H1 (cell line): ENCODE measurements around the gene RALGAPB. TPM values are rescaled to one million over a fixed set of nuclear protein-coding genes. Genes with fewer than 3 reads are reported as not detected.

Experiments used
- ATF2 ChIP-seq: IDR thresholded peaks from 2 replicates; pipeline ENCODE4 v1.6.1; 2012; ENCODE audit warnings: low read length, inconsistent platforms
- CBX8 ChIP-seq: fragments of 300-800, 300-1000 bp; sonication (generic); IDR thresholded peaks from 2 replicates; pipeline ENCODE4 v1.7.1; 2016; ENCODE audit warnings: low read depth, low read length, borderline replicate concordance
- KDM4A ChIP-seq: IDR thresholded peaks from one replicate; pipeline ENCODE4 v1.7.1; 2012; ENCODE audit warnings: low read depth, mild to moderate bottlenecking, moderate library complexity, low read length, inconsistent platforms; ENCODE audit not compliant: severe bottlenecking
- RBBP5 ChIP-seq: IDR thresholded peaks from 2 replicates; pipeline ENCODE4 v1.7.1; 2012; ENCODE audit warnings: low read depth, mild to moderate bottlenecking, inconsistent platforms, low read length, moderate library complexity, borderline replicate concordance
- SIRT6 ChIP-seq: IDR thresholded peaks from one replicate; pipeline ENCODE4 v1.7.1; 2012; ENCODE audit warnings: low read length, inconsistent platforms
- TAF1 ChIP-seq: IDR thresholded peaks from 2 replicates; pipeline ENCODE4 v1.6.1; 2011; ENCODE audit warnings: mild to moderate bottlenecking, low read depth, low read length
- TEAD4 ChIP-seq: IDR thresholded peaks from 2 replicates; pipeline ENCODE4 v1.6.1; 2012; ENCODE audit warnings: low read depth, low read length, inconsistent platforms, mixed read lengths
- polyA plus RNA-seq, 7 experiments: library from polyadenylated mRNA; depleted of rRNA in 3 of 7; stranded (reverse) in 5 of 7; unstranded in 2 of 7; fragments of >200 nt in 5 of 7; fragments of 200-250 nt in 2 of 7; gene quantifications; 1 replicate in 5 of 7; 2 replicates in 1 of 7; 4 replicates in 1 of 7; pipeline versions ENCODE4 v1.2.1 to v1.2.3, GENCODE V29; 2011 to 2013; ENCODE audit warnings: missing spikeins in 2 of 7, mixed read lengths in 2 of 7
- total RNA-seq: library from RNA; stranded (reverse); fragmentation: NEBNext Ultra II Directional; extraction: Animal tissue kit (Norgen Biotek cat#: 25700); gene quantifications from 2 replicates; pipeline ENCODE4 v1.2.1, GENCODE V29; 2021

The RALGAPB gene
- total and polyA plus RNA-seq, 2 of the 8 experiments (the other 6 are each of a cell fraction or from before 2014, with no cell fraction given), result 10.6 to 35.1 TPM

- TF ChIP-seq ATF2 (no peak), TEAD4 (no peak), TAF1 (no peak), CBX8 (no peak), KDM4A (no peak), SIRT6 (no peak), RBBP5 (no peak)
These were observed 147.8 kb downstream of the RALGAPB start (continued) for GRCh38 chr20:38620441-38620840.
